ENCODE results near the gene CAV2. TPM values are rescaled to one million over a fixed set of nuclear protein-coding genes. Genes with fewer than 3 reads are reported as not detected.

The CAV2 gene
- total RNA-seq, 2 experiments from 2014 or later, result not detected

DNA sequence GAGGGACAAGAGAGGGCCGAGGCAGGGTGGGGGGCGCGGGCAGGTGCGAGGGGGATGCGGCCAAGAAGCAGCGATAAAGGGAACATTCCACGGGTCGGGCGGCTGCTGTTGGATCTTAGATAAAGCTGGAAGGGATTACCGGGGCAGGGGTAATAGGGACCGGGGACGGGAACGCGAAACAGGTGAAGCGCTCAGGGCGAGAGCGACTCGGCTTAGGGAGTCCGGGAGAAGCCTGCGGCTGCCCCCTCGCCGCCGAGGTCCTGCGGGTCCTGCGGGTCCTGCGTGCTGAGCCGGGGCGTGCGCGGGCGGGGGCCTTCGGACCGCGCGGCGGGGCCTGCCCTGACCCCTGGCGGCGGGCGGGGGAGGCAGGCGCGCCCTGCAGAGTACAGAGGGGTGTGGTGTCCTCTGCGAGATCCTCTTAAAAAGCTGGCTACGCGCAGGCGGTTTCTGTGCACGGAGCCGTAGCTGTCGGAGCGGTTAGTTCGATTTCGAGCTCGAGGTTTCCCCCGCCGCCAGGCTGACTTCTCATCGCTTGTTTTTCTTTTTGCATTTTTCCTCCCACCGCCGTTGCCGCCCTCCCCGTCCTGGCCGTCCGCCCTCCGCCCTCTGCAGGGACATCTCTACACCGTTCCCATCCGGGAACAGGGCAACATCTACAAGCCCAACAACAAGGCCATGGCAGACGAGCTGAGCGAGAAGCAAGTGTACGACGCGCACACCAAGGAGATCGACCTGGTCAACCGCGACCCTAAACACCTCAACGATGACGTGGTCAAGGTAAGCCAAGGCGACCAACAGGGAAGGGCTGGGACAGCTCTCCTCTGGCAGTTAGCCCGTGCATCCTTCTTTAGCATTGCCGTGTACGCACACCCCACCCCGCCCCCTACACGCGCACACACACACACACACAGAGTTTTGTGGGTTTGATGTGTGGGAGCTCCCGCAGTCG, 26.6 kb downstream of the CAV2 start:
- H3K27me3 Mint-ChIP-seq, result peaks cover 59% of the 10 kb centered on the region
- H3K4me3 Mint-ChIP-seq, result peak overlapping the region; percentile 71
- intact Hi-C loops (cut with DNase I, micrococcal nuclease), result loop anchor here (1.0 to 5.0 kb wide), 8 partner anchors 26 to 353 kb away; no protein-coding TSS in a partner anchor
- H3K27ac Mint-ChIP-seq, result no peak overlapping the region
- peak; percentile 80 for DNase-seq
- ATAC-seq, result peak; percentile 96
- H3K36me3 Mint-ChIP-seq (ENCODE audit: low read depth), result no peaks in the 10 kb centered on the region
- ChIA-PET CTCF (interaction anchor here (0.5 to 2.1 kb wide), 27 partner anchors 9 to 785 kb away, joined by 3 to 12 read pairs (median 3); partner anchors contain the start of gene CAV2), POLR2A (interaction anchor here (0.6 to 0.9 kb wide), 2 partner anchors 47 to 105 kb away, joined by 3 read pairs; no protein-coding TSS in a partner anchor)
- H3K9me3 Mint-ChIP-seq (ENCODE audit: low read depth), result no peaks in the 10 kb centered on the region
- H3K4me1 Mint-ChIP-seq, result peaks cover 20% of the 10 kb centered on the region

DNA sequence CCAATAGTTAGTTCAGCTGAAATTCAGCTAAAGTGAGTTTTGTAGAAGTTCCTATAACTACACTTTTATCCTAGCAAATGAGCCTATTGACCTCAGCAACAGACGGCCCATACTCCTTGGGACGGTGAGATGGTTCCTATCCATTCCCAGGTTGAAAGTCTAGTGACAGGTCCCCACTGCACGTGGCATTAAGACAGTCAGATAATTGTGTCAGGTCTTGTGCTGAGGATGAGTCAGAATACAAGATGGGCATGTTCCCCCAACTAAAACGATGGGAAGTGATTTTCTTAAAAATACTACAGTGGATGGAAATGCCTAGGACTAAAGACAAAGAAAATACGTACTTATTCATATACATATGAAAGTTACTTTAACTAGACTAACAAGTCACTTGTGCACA, 27.4 kb downstream of the CAV2 start:
- no peaks in the 10 kb centered on the region for H3K9me3 Mint-ChIP-seq (ENCODE audit: low read depth)
- intact Hi-C loops (cut with DNase I, micrococcal nuclease), result loop anchor here (1.0 to 5.0 kb wide), 7 partner anchors 27 to 354 kb away; no protein-coding TSS in a partner anchor
- H3K4me3 Mint-ChIP-seq, result peak overlapping the region; percentile 71
- H3K4me1 Mint-ChIP-seq, result peaks cover 20% of the 10 kb centered on the region
- H3K27ac Mint-ChIP-seq, result no peak overlapping the region
- H3K36me3 Mint-ChIP-seq (ENCODE audit: low read depth), result no peaks in the 10 kb centered on the region
- POLR2A ChIA-PET, result no interaction called here
- DNase-seq (no peak), ATAC-seq (no peak)
- CTCF ChIA-PET, result interaction anchor here (0.8 to 2.1 kb wide), 15 partner anchors 19 to 346 kb away, joined by 3 to 12 read pairs (median 4); partner anchors contain the start of gene CAV2
- peaks cover 57% of the 10 kb centered on the region for H3K27me3 Mint-ChIP-seq

DNA sequence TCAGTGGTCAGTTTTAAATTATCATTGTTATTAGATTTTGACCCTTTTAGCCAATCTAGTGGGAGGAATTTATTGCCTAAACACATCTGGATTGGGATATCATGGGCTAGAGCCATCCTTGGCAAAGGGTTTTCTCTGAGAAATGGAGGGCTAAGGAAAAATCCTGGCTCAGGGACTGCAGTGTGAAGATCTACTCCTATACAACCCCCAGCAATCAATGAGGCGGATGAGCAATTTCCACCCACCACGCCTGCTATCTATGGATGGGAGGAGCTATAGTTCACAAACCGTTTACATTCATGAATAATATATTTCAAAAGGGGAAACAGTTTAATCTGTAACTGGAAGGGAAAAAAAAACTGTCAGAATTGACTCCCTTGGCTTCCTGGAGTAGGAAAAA, 28.0 kb downstream of the CAV2 start:
- Mint-ChIP-seq H3K36me3 (ENCODE audit: low read depth) (no peaks in the 10 kb centered on the region), H3K4me3 (no peak overlapping the region), H3K27me3 (peaks cover 55% of the 10 kb centered on the region), H3K27ac (no peak overlapping the region), H3K4me1 (peaks cover 20% of the 10 kb centered on the region), H3K9me3 (ENCODE audit: low read depth) (no peaks in the 10 kb centered on the region)
- ATAC-seq (no peak), DNase-seq (no peak)
- intact Hi-C loops (cut with DNase I, micrococcal nuclease), result loop anchor here (2.0 to 5.0 kb wide), 3 partner anchors 60 to 355 kb away; no protein-coding TSS in a partner anchor
- ChIA-PET CTCF (interaction anchor here (0.7 to 1.7 kb wide), 4 partner anchors 16 to 291 kb away, joined by 3 to 4 read pairs (median 3); no protein-coding TSS in a partner anchor), POLR2A (no interaction called here)

- CTCF ChIA-PET, result interaction anchor here (0.5 to 1.7 kb wide), 4 partner anchors 13 to 165 kb away, joined by 3 read pairs; no protein-coding TSS in a partner anchor
- Mint-ChIP-seq H3K36me3 (ENCODE audit: low read depth) (no peaks in the 10 kb centered on the region), H3K4me3 (no peak overlapping the region), H3K27me3 (peaks cover 50% of the 10 kb centered on the region), H3K4me1 (peaks cover 20% of the 10 kb centered on the region), H3K9me3 (ENCODE audit: low read depth) (no peaks in the 10 kb centered on the region), H3K27ac (no peak overlapping the region)
- DNase-seq (no peak), ATAC-seq (no peak)
- POLR2A ChIA-PET, result no interaction called here
- intact Hi-C loops (cut with DNase I, micrococcal nuclease), result loop anchor here in 1 of 2 experiments (5.0 kb wide), 1 partner anchor 59 kb away; no protein-coding TSS in a partner anchor
These were observed 28.7 kb downstream of the CAV2 start for GRCh38 chr7:116528008-116528789.

GRCh38 chr7:116529250-116529649, 29.7 kb downstream of the CAV2 start:
- H3K4me3 Mint-ChIP-seq, result no peak overlapping the region
- no peaks in the 10 kb centered on the region for H3K9me3 Mint-ChIP-seq (ENCODE audit: low read depth)
- ATAC-seq (no peak), DNase-seq (no peak)
- peaks cover 20% of the 10 kb centered on the region for H3K4me1 Mint-ChIP-seq
- peaks cover 42% of the 10 kb centered on the region for H3K27me3 Mint-ChIP-seq
- no peaks in the 10 kb centered on the region for H3K36me3 Mint-ChIP-seq (ENCODE audit: low read depth)
- CTCF ChIA-PET, result interaction anchor here (0.5 to 1.7 kb wide), 3 partner anchors 12 to 722 kb away, joined by 3 read pairs; no protein-coding TSS in a partner anchor
- no peak overlapping the region for H3K27ac Mint-ChIP-seq
- POLR2A ChIA-PET, result no interaction called here
- intact Hi-C loops (cut with DNase I, micrococcal nuclease), result loop anchor here in 1 of 2 experiments (5.0 kb wide), 1 partner anchor 58 kb away; no protein-coding TSS in a partner anchor

DNA sequence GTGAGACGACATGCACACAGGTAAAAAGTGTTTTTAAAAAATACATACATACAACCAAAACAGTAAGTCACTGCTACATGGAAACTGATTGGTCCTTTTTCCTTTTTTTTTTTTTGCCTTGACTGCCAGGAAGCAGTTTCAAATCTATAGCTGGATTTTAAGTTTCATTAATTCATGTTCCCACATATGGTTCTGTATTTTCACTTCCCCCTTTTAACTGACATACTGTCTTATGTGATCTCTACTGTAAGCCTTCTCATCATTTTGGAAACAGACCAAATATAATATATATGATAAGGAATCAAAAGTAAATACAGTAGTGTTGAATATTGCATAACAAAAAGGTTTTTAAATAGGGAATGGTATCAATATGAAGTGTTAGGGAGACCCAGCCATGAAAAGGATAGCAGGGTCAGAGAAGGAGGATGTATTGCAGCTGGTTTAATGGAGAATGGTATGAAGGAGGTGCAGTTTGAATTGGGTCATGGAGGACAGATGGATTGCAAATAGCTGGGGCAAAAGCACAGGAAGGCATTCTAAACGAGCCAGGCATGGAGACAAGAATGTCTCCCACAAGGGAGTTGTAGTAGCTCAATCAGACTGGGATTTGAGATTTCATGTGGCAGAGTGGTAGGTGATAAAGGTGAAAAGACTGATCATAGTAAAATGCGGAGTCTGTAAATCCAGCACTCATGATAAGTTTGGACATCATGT, 30.7 kb downstream of the CAV2 start:
- no peak overlapping the region for H3K27ac Mint-ChIP-seq
- POLR2A ChIA-PET, result no interaction called here
- CTCF ChIA-PET, result interaction anchor here (0.7 kb wide), 1 partner anchor 721 kb away, joined by 3 read pairs; no protein-coding TSS in a partner anchor
- H3K4me1 Mint-ChIP-seq, result peaks cover 12% of the 10 kb centered on the region
- no peak for DNase-seq
- H3K36me3 Mint-ChIP-seq (ENCODE audit: low read depth), result no peaks in the 10 kb centered on the region
- peaks cover 34% of the 10 kb centered on the region for H3K27me3 Mint-ChIP-seq
- no peak overlapping the region for H3K4me3 Mint-ChIP-seq
- intact Hi-C loops (cut with DNase I, micrococcal nuclease), result no loop called here
- no peak for ATAC-seq
- no peaks in the 10 kb centered on the region for H3K9me3 Mint-ChIP-seq (ENCODE audit: low read depth)

DNA sequence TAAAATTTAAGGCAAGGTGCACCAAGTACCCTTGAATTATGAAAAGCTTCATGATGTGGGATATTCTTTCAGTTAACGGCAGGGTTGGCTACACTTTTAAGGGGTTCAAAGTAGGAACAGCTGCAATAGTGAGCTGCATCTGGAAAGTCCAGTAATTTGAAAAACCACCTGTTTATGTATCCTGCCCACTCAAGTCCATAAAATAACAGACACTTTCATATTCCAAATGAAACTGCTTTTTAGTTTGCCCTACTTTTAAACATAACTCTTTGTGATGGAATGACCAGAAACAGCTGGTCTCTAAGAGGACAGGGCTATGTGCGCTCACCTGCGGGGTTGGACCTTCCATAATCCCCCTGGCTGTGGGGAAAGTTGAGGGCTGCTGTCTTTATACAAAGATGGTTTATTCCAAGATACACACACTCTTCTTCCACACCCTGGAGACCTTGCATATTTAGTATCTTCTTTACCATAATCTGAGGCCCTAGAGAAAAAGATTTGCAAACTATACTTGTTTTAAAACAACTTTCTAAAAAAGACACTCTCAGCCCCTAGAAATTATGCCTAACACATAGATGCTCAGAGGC, 32.7 kb downstream of the CAV2 start:
- no peak overlapping the region for H3K4me3 Mint-ChIP-seq
- peaks cover 18% of the 10 kb centered on the region for H3K27me3 Mint-ChIP-seq
- CTCF ChIA-PET, result interaction anchor here (0.7 to 1.0 kb wide), 3 partner anchors 9 to 64 kb away, joined by 3 to 5 read pairs (median 3); no protein-coding TSS in a partner anchor
- no peaks in the 10 kb centered on the region for H3K4me1 Mint-ChIP-seq
- no peak for ATAC-seq
- intact Hi-C loops (cut with DNase I, micrococcal nuclease), result no loop called here
- H3K36me3 Mint-ChIP-seq (ENCODE audit: low read depth), result no peaks in the 10 kb centered on the region
- no peak for DNase-seq
- H3K27ac Mint-ChIP-seq, result no peak overlapping the region
- H3K9me3 Mint-ChIP-seq (ENCODE audit: low read depth), result no peaks in the 10 kb centered on the region
- POLR2A ChIA-PET, result no interaction called here

GRCh38 chr7:116534790-116535189, 35.3 kb downstream of the CAV2 start:
- Mint-ChIP-seq H3K27ac (no peak overlapping the region), H3K9me3 (ENCODE audit: low read depth) (peaks cover 2% of the 10 kb centered on the region), H3K27me3 (peaks cover 19% of the 10 kb centered on the region), H3K4me3 (no peak overlapping the region), H3K36me3 (ENCODE audit: low read depth) (no peaks in the 10 kb centered on the region), H3K4me1 (no peaks in the 10 kb centered on the region)
- CTCF ChIA-PET, result no interaction called here
- no peak for ATAC-seq
- DNase-seq, result no peak
- intact Hi-C loops (cut with DNase I, micrococcal nuclease), result no loop called here
- POLR2A ChIA-PET, result no interaction called here

GRCh38 chr7:116535416-116535815, 35.9 kb downstream of the CAV2 start:
- no peaks in the 10 kb centered on the region for H3K4me1 Mint-ChIP-seq
- ChIA-PET CTCF (no interaction called here), POLR2A (no interaction called here)
- H3K27ac Mint-ChIP-seq, result no peak overlapping the region
- no peak for ATAC-seq
- H3K36me3 Mint-ChIP-seq (ENCODE audit: low read depth), result no peaks in the 10 kb centered on the region
- intact Hi-C loops (cut with DNase I, micrococcal nuclease), result no loop called here
- peaks cover 2% of the 10 kb centered on the region for H3K9me3 Mint-ChIP-seq (ENCODE audit: low read depth)
- peaks cover 17% of the 10 kb centered on the region for H3K27me3 Mint-ChIP-seq
- DNase-seq, result no peak
- H3K4me3 Mint-ChIP-seq, result no peak overlapping the region

DNA sequence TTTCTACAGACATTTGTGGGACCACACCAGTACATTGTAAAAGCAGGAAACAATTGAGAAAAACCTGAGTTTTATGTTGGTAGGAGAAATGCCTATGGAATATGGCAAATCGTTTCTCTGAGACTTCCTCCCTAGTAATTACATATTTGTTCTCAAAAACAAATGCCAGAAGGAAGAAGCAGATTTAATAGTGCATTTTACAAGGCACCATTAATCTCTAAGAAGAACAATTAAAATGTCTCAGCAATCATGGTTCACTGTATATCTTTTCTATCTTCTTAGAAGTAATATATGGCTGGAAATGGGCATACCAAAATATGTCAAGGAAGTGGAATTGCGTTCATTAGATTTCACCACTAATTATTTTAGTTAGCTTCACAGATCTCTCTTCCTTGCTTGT, 38.6 kb downstream of the CAV2 start:
- H3K4me1 Mint-ChIP-seq, result no peaks in the 10 kb centered on the region
- peaks cover 15% of the 10 kb centered on the region for H3K27me3 Mint-ChIP-seq
- no peak overlapping the region for H3K4me3 Mint-ChIP-seq
- no peaks in the 10 kb centered on the region for H3K36me3 Mint-ChIP-seq (ENCODE audit: low read depth)
- H3K9me3 Mint-ChIP-seq (ENCODE audit: low read depth), result peaks cover 2% of the 10 kb centered on the region
- intact Hi-C loops (cut with DNase I, micrococcal nuclease), result no loop called here
- H3K27ac Mint-ChIP-seq, result no peak overlapping the region
- ATAC-seq (no peak), DNase-seq (no peak)
- CTCF ChIA-PET, result no interaction called here
- POLR2A ChIA-PET, result no interaction called here

Data from activated CD4-positive, alpha-beta T cell treated with anti-CD3 and anti-CD28 coated beads for 36 hours (primary cell).